Stimulated activated CD8-positive, alpha-beta memory T cell treated with anti-CD3 and anti-CD28 coated beads, Interleukin-4, amount 100 ng/mL, for 24 hours (primary cell): Measurements from ENCODE around the gene IL17A.
"Not testable (repeated sequence)": the region's sequence is repeated elsewhere in the genome, so short reads cannot be mapped to it uniquely, and the experiment has no call there.

Experiments used
- DNase-seq: peaks from one replicate; pipeline ENCODE4 v3.0.0-alpha.2; 2020; ENCODE audit warnings: low read depth

The IL17A gene

GRCh38 chr6:52164319-52165094 is 21.7 kb upstream of the IL17A start:
- DNase-seq: no peak

- no peak for DNase-seq
Observed at GRCh38 chr6:52167267-52167666, 18.9 kb upstream of the IL17A start.

GRCh38 chr6:52168351-52168750 is 17.8 kb upstream of the IL17A start:
- DNase-seq: not testable (repeated sequence)

GRCh38 chr6:52174118-52174517 is 12.1 kb upstream of the IL17A start:
- no peak for DNase-seq

- no peak for DNase-seq
Observed at GRCh38 chr6:52176550-52176949, 9.6 kb upstream of the IL17A start.

GRCh38 chr6:52177961-52178360 is 8.2 kb upstream of the IL17A start:
- no peak for DNase-seq

- no peak for DNase-seq
Observed at GRCh38 chr6:52180787-52181558, 5.2 kb upstream of the IL17A start.

- no peak for DNase-seq
Observed at GRCh38 chr6:52183131-52183713, 3.0 kb upstream of the IL17A start.

GRCh38 chr6:52186480-52186879 is 305 bp downstream of the IL17A start:
- no peak for DNase-seq

GRCh38 chr6:52187098-52187497 is 923 bp downstream of the IL17A start:
- no peak for DNase-seq

GRCh38 chr6:52189974-52190373 is 3.8 kb downstream of the IL17A start:
- no peak for DNase-seq

GRCh38 chr6:52190409-52190808 is 4.2 kb downstream of the IL17A start:
- DNase-seq: no peak

GRCh38 chr6:52191824-52192223 is 5.6 kb downstream of the IL17A start:
- no peak for DNase-seq

- no peak for DNase-seq
Observed at GRCh38 chr6:52195886-52196285, 9.7 kb downstream of the IL17A start.

GRCh38 chr6:52200088-52200487 is 13.9 kb downstream of the IL17A start:
- not testable (repeated sequence) for DNase-seq

- no peak for DNase-seq
Observed at GRCh38 chr6:52201046-52201445, 14.9 kb downstream of the IL17A start.

- DNase-seq: no peak
Observed at GRCh38 chr6:52201493-52201892, 15.3 kb downstream of the IL17A start.

GRCh38 chr6:52207066-52207465 is 20.9 kb downstream of the IL17A start:
- DNase-seq: no peak

GRCh38 chr6:52208612-52209011 is 22.4 kb downstream of the IL17A start:
- DNase-seq: no peak

GRCh38 chr6:52209770-52210169 is 23.6 kb downstream of the IL17A start:
- no peak for DNase-seq

GRCh38 chr6:52210227-52210626 is 24.1 kb downstream of the IL17A start:
- no peak for DNase-seq

- no peak for DNase-seq
Observed at GRCh38 chr6:52213127-52213526, 27.0 kb downstream of the IL17A start.

- no peak for DNase-seq
Observed at GRCh38 chr6:52215787-52216186, 29.6 kb downstream of the IL17A start.
